ENCODE measurements around the gene ME3.

Gene ME3

DNA sequence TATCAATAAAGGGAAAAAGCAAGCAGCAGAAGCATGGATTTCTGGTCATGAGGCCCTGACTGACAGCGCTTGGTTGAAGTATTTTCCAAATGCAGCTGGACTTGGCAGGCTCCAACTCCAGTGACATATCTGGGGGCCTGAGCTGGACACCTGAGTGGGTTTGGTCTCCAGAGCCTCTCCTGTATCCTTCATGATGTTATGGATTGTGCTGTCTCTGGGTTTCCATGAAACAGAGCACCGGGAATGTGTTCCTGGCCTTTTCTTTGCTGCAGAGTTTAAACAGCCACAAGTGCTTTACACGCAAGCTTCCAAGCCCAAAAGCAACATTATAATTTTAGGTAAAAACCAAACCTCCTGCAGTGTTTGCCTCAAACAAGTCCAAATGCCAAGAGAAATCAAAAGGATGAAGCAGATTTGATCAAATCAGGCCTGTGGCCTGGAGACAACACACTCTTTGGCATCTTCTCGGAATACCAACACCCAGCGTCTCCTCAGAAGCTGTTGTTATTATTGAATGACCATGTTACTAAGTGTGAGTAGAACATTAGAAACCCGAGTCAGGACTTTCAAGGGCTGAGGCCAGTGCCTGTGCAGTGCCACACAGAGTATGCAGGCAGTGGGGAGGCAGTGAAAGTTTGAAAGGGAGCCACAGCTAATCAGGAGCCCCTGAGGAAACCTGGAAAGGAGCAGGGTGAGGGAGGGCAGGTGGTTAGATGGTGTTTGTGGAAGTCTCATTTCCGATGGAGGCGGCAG is 42.0 kb downstream of the ME3 start:
- Histone ChIP-seq H3K23ac (ENCODE audit: low read length) (no peak overlapping the region), H3K79me2 (ENCODE audit: control insufficient read depth, insufficient read depth, low read length) (no peaks in the 10 kb centered on the region), H3K56ac (ENCODE audit: low read length) (no peak overlapping the region), H3K9ac (ENCODE audit: low read length) (no peak overlapping the region), H3K4ac (ENCODE audit: low read depth, low read length) (no peak overlapping the region), H3K79me1 (ENCODE audit: low read length) (no peaks in the 10 kb centered on the region), H3K4me1 (ENCODE audit: control insufficient read depth, low read depth, low read length) (peaks cover 2% of the 10 kb centered on the region), H3K18ac (ENCODE audit: low read length) (no peak overlapping the region), H2BK15ac (replicated peaks; ENCODE audit: low read depth) (no peak overlapping the region), H3K4me2 (ENCODE audit: low read length) (no peak overlapping the region), H2BK5ac (ENCODE audit: low read length) (no peak overlapping the region), H3K27me3 (ENCODE audit: insufficient read depth, low read length, poor library complexity) (no peaks in the 10 kb centered on the region), H3K4me3 (ENCODE audit: low read length) (no peak overlapping the region), H2AK5ac (ENCODE audit: low read length) (no peak overlapping the region), H4K8ac (ENCODE audit: low read depth, low read length) (no peak overlapping the region), H4K5ac (ENCODE audit: low read length) (no peak overlapping the region), H2BK120ac (ENCODE audit: low read depth, low read length) (no peak overlapping the region), H3K27ac (ENCODE audit: low read depth, low read length) (no peak overlapping the region), H3K36me3 (ENCODE audit: control insufficient read depth, insufficient read depth, low read length) (no peaks in the 10 kb centered on the region)
- no peak for DNase-seq
- no CpG with 5 or more reads among the region's 8 CpGs for WGBS (ENCODE audit: extremely low coverage, insufficient coverage, low lambda C conversion rate)

- H3K4me3 ChIP-seq (ENCODE audit: low read length): no peak overlapping the region
- whole genome bisulfite sequencing (ENCODE audit: extremely low coverage, insufficient coverage, low lambda C conversion rate): no CpG with 5 or more reads among the region's 7 CpGs
- no peak overlapping the region for H2AK5ac ChIP-seq (ENCODE audit: low read length)
- H3K4me1 ChIP-seq (ENCODE audit: control insufficient read depth, low read depth, low read length): peaks cover 2% of the 10 kb centered on the region
- H2BK5ac ChIP-seq (ENCODE audit: low read length): no peak overlapping the region
- H3K9ac ChIP-seq (ENCODE audit: low read length): no peak overlapping the region
- H3K27ac ChIP-seq (ENCODE audit: low read depth, low read length): no peak overlapping the region
- H3K23ac ChIP-seq (ENCODE audit: low read length): no peak overlapping the region
- no peak overlapping the region for H4K5ac ChIP-seq (ENCODE audit: low read length)
- no peaks in the 10 kb centered on the region for H3K79me1 ChIP-seq (ENCODE audit: low read length)
- H3K4me2 ChIP-seq (ENCODE audit: low read length): no peak overlapping the region
- DNase-seq: no peak
- H3K18ac ChIP-seq (ENCODE audit: low read length): no peak overlapping the region
- H3K4ac ChIP-seq (ENCODE audit: low read depth, low read length): no peak overlapping the region
- H3K56ac ChIP-seq (ENCODE audit: low read length): no peak overlapping the region
- no peaks in the 10 kb centered on the region for H3K36me3 ChIP-seq (ENCODE audit: control insufficient read depth, insufficient read depth, low read length)
- H3K27me3 ChIP-seq (ENCODE audit: insufficient read depth, low read length, poor library complexity): no peaks in the 10 kb centered on the region
- no peak overlapping the region for H2BK15ac ChIP-seq (replicated peaks; ENCODE audit: low read depth)
- H3K79me2 ChIP-seq (ENCODE audit: control insufficient read depth, insufficient read depth, low read length): no peaks in the 10 kb centered on the region
- H4K8ac ChIP-seq (ENCODE audit: low read depth, low read length): no peak overlapping the region
- H2BK120ac ChIP-seq (ENCODE audit: low read depth, low read length): no peak overlapping the region
These were observed 43.2 kb downstream of the ME3 start for GRCh38 chr11:86629045-86629706.

GRCh38 chr11:86627776-86628455 is 44.5 kb downstream of the ME3 start:
- H3K79me1 ChIP-seq (ENCODE audit: low read length): no peaks in the 10 kb centered on the region
- H3K9ac ChIP-seq (ENCODE audit: low read length): no peak overlapping the region
- no peaks in the 10 kb centered on the region for H3K27me3 ChIP-seq (ENCODE audit: insufficient read depth, low read length, poor library complexity)
- H3K4me3 ChIP-seq (ENCODE audit: low read length): no peak overlapping the region
- no peak overlapping the region for H3K27ac ChIP-seq (ENCODE audit: low read depth, low read length)
- H3K36me3 ChIP-seq (ENCODE audit: control insufficient read depth, insufficient read depth, low read length): no peaks in the 10 kb centered on the region
- no peak overlapping the region for H2BK120ac ChIP-seq (ENCODE audit: low read depth, low read length)
- no peak overlapping the region for H4K8ac ChIP-seq (ENCODE audit: low read depth, low read length)
- DNase-seq: no peak
- WGBS (ENCODE audit: extremely low coverage, insufficient coverage, low lambda C conversion rate): no CpG with 5 or more reads among the region's 7 CpGs
- H3K23ac ChIP-seq (ENCODE audit: low read length): no peak overlapping the region
- no peak overlapping the region for H2AK5ac ChIP-seq (ENCODE audit: low read length)
- H2BK15ac ChIP-seq (replicated peaks; ENCODE audit: low read depth): no peak overlapping the region
- H3K4me2 ChIP-seq (ENCODE audit: low read length): no peak overlapping the region
- H3K4ac ChIP-seq (ENCODE audit: low read depth, low read length): no peak overlapping the region
- H3K56ac ChIP-seq (ENCODE audit: low read length): no peak overlapping the region
- H3K79me2 ChIP-seq (ENCODE audit: control insufficient read depth, insufficient read depth, low read length): no peaks in the 10 kb centered on the region
- no peak overlapping the region for H4K5ac ChIP-seq (ENCODE audit: low read length)
- H3K18ac ChIP-seq (ENCODE audit: low read length): no peak overlapping the region
- peaks cover 2% of the 10 kb centered on the region for H3K4me1 ChIP-seq (ENCODE audit: control insufficient read depth, low read depth, low read length)
- no peak overlapping the region for H2BK5ac ChIP-seq (ENCODE audit: low read length)

DNA sequence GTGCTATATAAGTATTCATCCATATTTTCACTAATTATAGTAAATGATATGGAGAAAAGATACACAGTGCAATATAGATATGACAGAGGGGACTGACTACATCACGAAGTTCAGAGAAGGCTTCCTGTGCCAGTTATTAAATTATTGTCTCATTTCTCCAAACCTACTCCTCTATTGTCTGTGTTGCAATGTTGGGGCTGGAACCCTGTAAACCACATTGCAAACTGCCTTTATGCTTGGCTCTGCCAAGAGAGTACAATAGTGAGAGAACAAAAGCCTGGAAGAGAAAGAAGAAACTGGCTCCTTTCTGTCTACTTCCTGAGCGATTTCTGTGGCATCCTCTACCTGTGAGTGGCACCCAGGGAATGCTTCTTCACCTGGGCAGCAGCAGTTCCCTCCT is 46.4 kb downstream of the ME3 start:
- no peak for DNase-seq
- Histone ChIP-seq H3K36me3 (ENCODE audit: control insufficient read depth, insufficient read depth, low read length) (no peaks in the 10 kb centered on the region), H3K4me1 (ENCODE audit: control insufficient read depth, low read depth, low read length) (no peaks in the 10 kb centered on the region), H3K4ac (ENCODE audit: low read depth, low read length) (no peak overlapping the region), H3K4me3 (ENCODE audit: low read length) (no peak overlapping the region), H4K8ac (ENCODE audit: low read depth, low read length) (no peak overlapping the region), H3K27me3 (ENCODE audit: insufficient read depth, low read length, poor library complexity) (no peaks in the 10 kb centered on the region), H2BK15ac (replicated peaks; ENCODE audit: low read depth) (no peak overlapping the region), H3K27ac (ENCODE audit: low read depth, low read length) (no peak overlapping the region), H3K79me1 (ENCODE audit: low read length) (no peaks in the 10 kb centered on the region), H3K79me2 (ENCODE audit: control insufficient read depth, insufficient read depth, low read length) (no peaks in the 10 kb centered on the region), H2BK120ac (ENCODE audit: low read depth, low read length) (no peak overlapping the region), H3K9ac (ENCODE audit: low read length) (no peak overlapping the region), H3K23ac (ENCODE audit: low read length) (no peak overlapping the region), H3K18ac (ENCODE audit: low read length) (no peak overlapping the region), H4K5ac (ENCODE audit: low read length) (no peak overlapping the region), H2BK5ac (ENCODE audit: low read length) (no peak overlapping the region), H2AK5ac (ENCODE audit: low read length) (no peak overlapping the region), H3K4me2 (ENCODE audit: low read length) (no peak overlapping the region), H3K56ac (ENCODE audit: low read length) (no peak overlapping the region)
- WGBS (ENCODE audit: extremely low coverage, insufficient coverage, low lambda C conversion rate): no CpG with 5 or more reads among the region's 2 CpGs

- H3K79me1 ChIP-seq (ENCODE audit: low read length): no peaks in the 10 kb centered on the region
These were observed 46.9 kb downstream of the ME3 start for GRCh38 chr11:86625544-86625943.

More at GRCh38 chr11:86625544-86625943, 46.9 kb downstream of the ME3 start:
- Histone ChIP-seq H3K4ac (ENCODE audit: low read depth, low read length) (no peak overlapping the region), H3K27ac (ENCODE audit: low read depth, low read length) (no peak overlapping the region), H2BK120ac (ENCODE audit: low read depth, low read length) (no peak overlapping the region), H3K79me2 (ENCODE audit: control insufficient read depth, insufficient read depth, low read length) (no peaks in the 10 kb centered on the region), H4K8ac (ENCODE audit: low read depth, low read length) (no peak overlapping the region), H3K56ac (ENCODE audit: low read length) (no peak overlapping the region), H2BK5ac (ENCODE audit: low read length) (no peak overlapping the region), H3K4me3 (ENCODE audit: low read length) (no peak overlapping the region), H3K4me1 (ENCODE audit: control insufficient read depth, low read depth, low read length) (no peaks in the 10 kb centered on the region), H3K4me2 (ENCODE audit: low read length) (no peak overlapping the region), H3K23ac (ENCODE audit: low read length) (no peak overlapping the region), H2AK5ac (ENCODE audit: low read length) (no peak overlapping the region), H3K9ac (ENCODE audit: low read length) (no peak overlapping the region), H2BK15ac (replicated peaks; ENCODE audit: low read depth) (no peak overlapping the region), H3K36me3 (ENCODE audit: control insufficient read depth, insufficient read depth, low read length) (no peaks in the 10 kb centered on the region), H4K5ac (ENCODE audit: low read length) (no peak overlapping the region), H3K18ac (ENCODE audit: low read length) (no peak overlapping the region), H3K27me3 (ENCODE audit: insufficient read depth, low read length, poor library complexity) (no peaks in the 10 kb centered on the region)
- no peak for DNase-seq
- no CpG with 5 or more reads among the region's 2 CpGs for WGBS (ENCODE audit: extremely low coverage, insufficient coverage, low lambda C conversion rate)

Data from mesendoderm (in vitro differentiated cells).